GM19035 (cell line): ENCODE measurements around the gene TPPP3.

Experiments
- ATAC-seq: cut with Tn5 transposase; IDR thresholded peaks from one replicate; pipeline ENCODE4 v1.9.1; 2021; ENCODE audit not compliant: unreplicated experiment

TPPP3 gene

GRCh38 chr16:67393111-67393787 lies at the start of gene TPPP3:
Gene TPPP3, minus strand, starts transcription at chr16:67393498. Its CDS starts 2,387 bp downstream, at chr16:67391111.
- ATAC-seq, result no peak

GRCh38 chr16:67442581-67443255 lies 49.4 kb upstream of the TPPP3 start:
- ATAC-seq, result no peak

- no peak for ATAC-seq
Observed at GRCh38 chr16:67441907-67442306, 48.6 kb upstream of the TPPP3 start.

GRCh38 chr16:67441271-67441753 lies 48.0 kb upstream of the TPPP3 start:
- no peak for ATAC-seq

- ATAC-seq, result no peak
Observed at GRCh38 chr16:67438824-67439393, 45.6 kb upstream of the TPPP3 start.

- no peak for ATAC-seq
Observed at GRCh38 chr16:67438098-67438791, 44.9 kb upstream of the TPPP3 start.

GRCh38 chr16:67437513-67437912 lies 44.2 kb upstream of the TPPP3 start:
- no peak for ATAC-seq

- ATAC-seq, result no peak
Observed at GRCh38 chr16:67436640-67437193, 43.4 kb upstream of the TPPP3 start.

GRCh38 chr16:67435758-67436164 lies 42.5 kb upstream of the TPPP3 start:
- no peak for ATAC-seq

GRCh38 chr16:67433131-67433719 lies 39.9 kb upstream of the TPPP3 start:
- ATAC-seq, result no peak

GRCh38 chr16:67432506-67432890 lies 39.2 kb upstream of the TPPP3 start:
- ATAC-seq, result no peak

GRCh38 chr16:67431775-67432505 lies 38.6 kb upstream of the TPPP3 start:
- ATAC-seq, result no peak

GRCh38 chr16:67430977-67431774 lies 37.9 kb upstream of the TPPP3 start, which contains the start of gene HSD11B2:
Gene HSD11B2, plus strand, starts transcription at chr16:67431121. Its CDS starts 128 bp downstream, at chr16:67431249.
- ATAC-seq, result no peak

GRCh38 chr16:67430504-67430976 lies 37.2 kb upstream of the TPPP3 start:
- no peak for ATAC-seq

GRCh38 chr16:67429799-67430503 lies 36.7 kb upstream of the TPPP3 start:
- ATAC-seq, result no peak

GRCh38 chr16:67429053-67429798 lies 35.9 kb upstream of the TPPP3 start:
- ATAC-seq, result no peak

GRCh38 chr16:67428146-67428731 lies 34.9 kb upstream of the TPPP3 start:
- ATAC-seq, result no peak
